Mesenchymal stem cell (in vitro differentiated cells and primary cell): ENCODE data around the gene RGS9BP.
"Not testable (repeated sequence)": the region's sequence is repeated elsewhere in the genome, so short reads cannot be mapped to it uniquely, and the experiment has no call there.

Experiments used
- DNase-seq: peaks from one replicate; pipeline ENCODE4 v3.0.0-alpha.2; 2013
- H2AFZ ChIP-seq: one replicate; pipeline ENCODE4 v1.6.1; 2013; ENCODE audit warnings: low read depth, mild to moderate bottlenecking, control low read depth, inconsistent platforms, low read length, moderate library complexity
- H2AK5ac ChIP-seq: 2 replicates; pipeline ENCODE4 v1.6.1; 2013; ENCODE audit warnings: low read length, moderate library complexity, mild to moderate bottlenecking, inconsistent platforms; ENCODE audit not compliant: severe bottlenecking
- H2BK120ac ChIP-seq: one replicate; pipeline ENCODE4 v1.6.1; 2013; ENCODE audit warnings: low read depth, mild to moderate bottlenecking, inconsistent platforms, low read length, moderate library complexity
- H2BK12ac ChIP-seq, 2 experiments: one replicate each; pipeline ENCODE4 v1.6.1; 2013; ENCODE audit warnings: inconsistent platforms in 2 of 2, low read length in 2 of 2, mild to moderate bottlenecking in 2 of 2, moderate library complexity in 2 of 2, control low read depth in 1 of 2
- H2BK15ac ChIP-seq: one replicate; pipeline ENCODE4 v1.6.1; 2013; ENCODE audit warnings: mild to moderate bottlenecking, low read depth, inconsistent platforms; ENCODE audit not compliant: poor library complexity, severe bottlenecking
- H2BK5ac ChIP-seq: 2 replicates; pipeline ENCODE4 v1.6.1; 2013; ENCODE audit warnings: low read depth, mild to moderate bottlenecking, low read length, control low read depth, inconsistent platforms; ENCODE audit not compliant: poor library complexity, severe bottlenecking
- H3K14ac ChIP-seq, 2 experiments: one replicate each; pipeline ENCODE4 v1.6.1; 2013; ENCODE audit warnings: inconsistent platforms in 2 of 2, low read length in 2 of 2, control low read depth in 1 of 2, mild to moderate bottlenecking in 1 of 2, moderate library complexity in 1 of 2
- H3K18ac ChIP-seq, 2 experiments: one replicate each; pipeline ENCODE4 v1.6.1; 2013; ENCODE audit warnings: inconsistent platforms in 2 of 2, low read length in 2 of 2, control low read depth in 1 of 2, low read depth in 1 of 2, mild to moderate bottlenecking in 1 of 2
- H3K23ac ChIP-seq, 2 experiments: one replicate each; pipeline ENCODE4 v1.6.1; 2013; ENCODE audit warnings: inconsistent platforms in 2 of 2, low read length in 2 of 2, mild to moderate bottlenecking in 2 of 2, moderate library complexity in 2 of 2, control low read depth in 1 of 2
- H3K27ac ChIP-seq: 2 replicates; pipeline ENCODE4 v1.5.1; 2013; ENCODE audit warnings: mild to moderate bottlenecking, moderate library complexity, low read length, control low read depth, inconsistent platforms; ENCODE audit not compliant: poor library complexity, severe bottlenecking
- H3K27me3 ChIP-seq, 2 experiments: 2 replicates each; pipeline versions ENCODE4 v1.6.1 to v1.7.0; 2013; ENCODE audit warnings: low read length in 2 of 2, mild to moderate bottlenecking in 2 of 2, moderate library complexity in 2 of 2, control low read depth in 1 of 2, inconsistent platforms in 1 of 2; ENCODE audit not compliant: control insufficient read depth in 1 of 2, insufficient read depth in 1 of 2
- H3K36me3 ChIP-seq, 2 experiments: 2 replicates each; pipeline versions ENCODE4 v1.6.1 to v1.7.0; 2013; ENCODE audit warnings: low read length in 2 of 2, control low read depth in 1 of 2, inconsistent platforms in 1 of 2, low read depth in 1 of 2, mild to moderate bottlenecking in 1 of 2; ENCODE audit not compliant: insufficient read depth in 2 of 2, control insufficient read depth in 1 of 2
- H3K4ac ChIP-seq, 2 experiments: one replicate each; pipeline ENCODE4 v1.6.1; 2013; ENCODE audit warnings: inconsistent platforms in 2 of 2, low read length in 2 of 2, mild to moderate bottlenecking in 2 of 2, moderate library complexity in 2 of 2, control low read depth in 1 of 2, low read depth in 1 of 2
- H3K4me1 ChIP-seq: 2 replicates; pipeline ENCODE4 v1.6.1; 2013; ENCODE audit warnings: low read depth, low read length, control low read depth; ENCODE audit not compliant: control insufficient read depth, insufficient read depth
- H3K4me2 ChIP-seq: 2 replicates; pipeline ENCODE4 v1.6.1; 2013; ENCODE audit warnings: low read length, mild to moderate bottlenecking, inconsistent platforms; ENCODE audit not compliant: poor library complexity, severe bottlenecking
- H3K4me3 ChIP-seq, 2 experiments: 2 replicates each; pipeline versions ENCODE4 v1.5.1 to v1.7.0; 2013; ENCODE audit warnings: low read length in 2 of 2, mild to moderate bottlenecking in 2 of 2, control low read depth in 1 of 2, low read depth in 1 of 2; ENCODE audit not compliant: insufficient read depth in 1 of 2
- H3K79me1 ChIP-seq: replicated peaks from 2 replicates; pipeline ENCODE4 v1.6.1; 2013; ENCODE audit warnings: mild to moderate bottlenecking, control low read depth, low read length, inconsistent platforms; ENCODE audit not compliant: poor library complexity, severe bottlenecking
- H3K9ac ChIP-seq: 2 replicates; pipeline ENCODE4 v1.7.0; 2013; ENCODE audit warnings: mild to moderate bottlenecking, low read length, moderate library complexity
- H3K9me3 ChIP-seq: 2 replicates; pipeline ENCODE4 v1.7.0; 2013; ENCODE audit warnings: mild to moderate bottlenecking, low read length; ENCODE audit not compliant: control insufficient read depth
- H4K8ac ChIP-seq: one replicate; pipeline ENCODE4 v1.6.1; 2013; ENCODE audit warnings: inconsistent platforms, mild to moderate bottlenecking, low read length, moderate library complexity
- H4K91ac ChIP-seq: one replicate; pipeline ENCODE4 v1.6.1; 2013; ENCODE audit warnings: mild to moderate bottlenecking, low read length, inconsistent platforms
- WGBS: methylation state at CpG from one replicate; pipeline ENCODE4 v1.1.7; 2013; ENCODE audit warnings: mixed read lengths; 5-methylcytosine and 5-hydroxymethylcytosine counted together

Gene RGS9BP

GRCh38 chr19:32693151-32694108, 17.8 kb downstream of the RGS9BP start:
- not testable (repeated sequence) for H2BK15ac ChIP-seq, H3K14ac ChIP-seq, H3K9me3 ChIP-seq, DNase-seq, H3K4ac ChIP-seq, H3K27ac ChIP-seq, H3K4me2 ChIP-seq, H4K8ac ChIP-seq, H2AK5ac ChIP-seq, H2BK5ac ChIP-seq, H3K27me3 ChIP-seq, H3K23ac ChIP-seq, H4K91ac ChIP-seq, H3K18ac ChIP-seq, H2BK120ac ChIP-seq, H2BK12ac ChIP-seq, H2AFZ ChIP-seq
- H3K4me3 ChIP-seq = peak overlapping the region in 1 of 2 experiments; percentile 85
- H3K79me1 ChIP-seq = peaks cover 14% of the 10 kb centered on the region
- H3K9ac ChIP-seq = peak overlapping the region; percentile 90
- peaks cover 11% of the 10 kb centered on the region for H3K4me1 ChIP-seq
- peaks cover 5 to 12% of the 10 kb centered on the region in 2 experiments for H3K36me3 ChIP-seq
- 93% methylated on average over 20 of the region's 20 CpGs for WGBS

- not testable (repeated sequence) for H2BK15ac ChIP-seq, H2AK5ac ChIP-seq, H3K18ac ChIP-seq, H2BK12ac ChIP-seq, DNase-seq, H2AFZ ChIP-seq, H2BK120ac ChIP-seq, H4K8ac ChIP-seq, H3K4ac ChIP-seq, H3K4me2 ChIP-seq, H3K9me3 ChIP-seq, H3K27ac ChIP-seq, H2BK5ac ChIP-seq, H3K9ac ChIP-seq, H3K14ac ChIP-seq, H4K91ac ChIP-seq, H3K23ac ChIP-seq, H3K27me3 ChIP-seq
- 99% methylated on average over 2 of the region's 2 CpGs for WGBS
- peaks cover 8 to 18% of the 10 kb centered on the region in 2 experiments for H3K36me3 ChIP-seq
- H3K79me1 ChIP-seq = peaks cover 16% of the 10 kb centered on the region
- peaks cover 11% of the 10 kb centered on the region for H3K4me1 ChIP-seq
- peak overlapping the region in 1 of 2 experiments; percentile 85 for H3K4me3 ChIP-seq
Observed at GRCh38 chr19:32694316-32694715, 18.7 kb downstream of the RGS9BP start.

GRCh38 chr19:32694851-32695250, 19.2 kb downstream of the RGS9BP start:
- H3K4me1 ChIP-seq, H3K23ac ChIP-seq, H4K8ac ChIP-seq, H2BK120ac ChIP-seq, H2AFZ ChIP-seq, H3K14ac ChIP-seq, H3K9me3 ChIP-seq, H3K27ac ChIP-seq, DNase-seq, H2BK12ac ChIP-seq, H3K27me3 ChIP-seq, H3K18ac ChIP-seq, H2AK5ac ChIP-seq, H3K4me2 ChIP-seq, H4K91ac ChIP-seq, H3K4me3 ChIP-seq, H2BK5ac ChIP-seq, H2BK15ac ChIP-seq, H3K9ac ChIP-seq, H3K4ac ChIP-seq: not testable (repeated sequence)
- peaks cover 9 to 23% of the 10 kb centered on the region in 2 experiments for H3K36me3 ChIP-seq
- 91% methylated on average over 2 of the region's 2 CpGs for WGBS
- H3K79me1 ChIP-seq = peaks cover 16% of the 10 kb centered on the region

DNA sequence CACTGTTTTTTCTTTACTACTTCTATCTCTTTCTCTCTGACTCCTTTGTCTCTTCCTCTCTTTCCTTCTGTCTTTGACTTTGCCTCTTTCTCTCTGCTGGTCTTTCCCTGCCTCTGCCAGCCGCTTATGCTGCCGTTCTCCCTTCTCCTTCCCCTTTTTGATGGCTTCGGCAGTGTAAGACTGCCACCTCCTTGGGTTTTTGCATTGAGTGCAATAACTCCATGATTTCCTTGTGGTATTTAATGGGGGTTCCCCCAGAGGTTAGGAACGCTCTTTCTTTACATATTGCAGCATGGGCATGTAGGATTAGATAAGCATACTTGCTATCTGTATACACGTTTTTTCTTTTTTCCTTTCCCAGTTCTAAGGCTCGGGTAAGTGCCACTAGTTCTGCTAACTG, 19.9 kb downstream of the RGS9BP start:
- H4K91ac ChIP-seq, H3K27me3 ChIP-seq, H2BK15ac ChIP-seq, H3K18ac ChIP-seq, H3K9ac ChIP-seq, H3K4me3 ChIP-seq, H3K9me3 ChIP-seq, H3K4me2 ChIP-seq, H2BK12ac ChIP-seq, H2BK120ac ChIP-seq, H3K4me1 ChIP-seq, DNase-seq, H3K23ac ChIP-seq, H2BK5ac ChIP-seq, H3K14ac ChIP-seq, H2AK5ac ChIP-seq, H3K4ac ChIP-seq, H2AFZ ChIP-seq, H4K8ac ChIP-seq, H3K27ac ChIP-seq: not testable (repeated sequence)
- peaks cover 17% of the 10 kb centered on the region for H3K79me1 ChIP-seq
- WGBS = 100% methylated on average over 4 of the region's 6 CpGs
- H3K36me3 ChIP-seq = peaks cover 9 to 26% of the 10 kb centered on the region in 2 experiments
